ENCODE measurements around the gene RIIAD1.
"Not testable (repeated sequence)": the region's sequence is repeated elsewhere in the genome, so short reads cannot be mapped to it uniquely, and the experiment has no call there.

Gene RIIAD1

GRCh38 chr1:151737026-151737425 is 15.7 kb downstream of the RIIAD1 start:
- no peak for DNase-seq

- no peak for DNase-seq
Measured at GRCh38 chr1:151737479-151737878, 16.2 kb downstream of the RIIAD1 start.

- no peak for DNase-seq
Measured at GRCh38 chr1:151739590-151740355, 18.5 kb downstream of the RIIAD1 start.

- no peak for DNase-seq
Measured at GRCh38 chr1:151741516-151741915, 20.2 kb downstream of the RIIAD1 start.

- no peak for DNase-seq
Measured at GRCh38 chr1:151756291-151756690, 35.0 kb downstream of the RIIAD1 start.

- no peak for DNase-seq
Measured at GRCh38 chr1:151759241-151759640, 37.9 kb downstream of the RIIAD1 start.

GRCh38 chr1:151760597-151761385 is 39.5 kb downstream of the RIIAD1 start:
- DNase-seq = no peak

GRCh38 chr1:151762941-151763921 is 41.9 kb downstream of the RIIAD1 start, which contains the start of gene MRPL9:
MRPL9 (minus strand) TSS chr1:151763496; CDS start chr1:151763479, 17 bp downstream.
- DNase-seq = peak; percentile 88 to 90

- DNase-seq = no peak
Measured at GRCh38 chr1:151763990-151764389, 42.7 kb downstream of the RIIAD1 start.

- not testable (repeated sequence) for DNase-seq
Measured at GRCh38 chr1:151768351-151769066, 47.2 kb downstream of the RIIAD1 start.

- not testable (repeated sequence) for DNase-seq
Measured at GRCh38 chr1:151769270-151769669, 47.9 kb downstream of the RIIAD1 start.

GRCh38 chr1:151773702-151774101 is 52.4 kb downstream of the RIIAD1 start:
- DNase-seq = no peak

GRCh38 chr1:151774256-151774922 is 53.1 kb downstream of the RIIAD1 start:
- DNase-seq = no peak

GRCh38 chr1:151775894-151776664 is 54.8 kb downstream of the RIIAD1 start:
- no peak for DNase-seq

GRCh38 chr1:151776665-151777062 is 55.3 kb downstream of the RIIAD1 start:
- DNase-seq = no peak

GRCh38 chr1:151777317-151777716 is 56.0 kb downstream of the RIIAD1 start:
- no peak for DNase-seq

All from stimulated activated CD4-positive, alpha-beta T cell treated with anti-CD3 and anti-CD28 coated beads, Interleukin-2, amount 100 ng/mL, for 24 hours (primary cell).